IPS-18a (cell line): Measurements from ENCODE around the gene FCHSD2.
"Not testable (repeated sequence)": the region's sequence is repeated elsewhere in the genome, so short reads cannot be mapped to it uniquely, and the experiment has no call there.

ENCODE experiments used
- H3K27ac ChIP-seq: one replicate; pipeline ENCODE4 v1.5.1; 2013; ENCODE audit warnings: low read length
- H3K27me3 ChIP-seq: one replicate; pipeline ENCODE4 v1.6.1; 2013; ENCODE audit warnings: mild to moderate bottlenecking, low read length; ENCODE audit not compliant: control insufficient read depth, insufficient read depth
- H3K36me3 ChIP-seq: one replicate; pipeline ENCODE4 v1.6.1; 2013; ENCODE audit warnings: low read depth, low read length; ENCODE audit not compliant: control insufficient read depth
- H3K4me1 ChIP-seq: one replicate; pipeline ENCODE4 v1.6.1; 2013; ENCODE audit warnings: low read depth, low read length; ENCODE audit not compliant: control insufficient read depth
- H3K4me3 ChIP-seq: one replicate; pipeline ENCODE4 v1.5.1; 2013; ENCODE audit warnings: low read length
- H3K9ac ChIP-seq: one replicate; pipeline ENCODE4 v1.6.1; 2013; ENCODE audit warnings: mild to moderate bottlenecking, low read length, moderate library complexity
- H3K9me3 ChIP-seq: one replicate; pipeline ENCODE4 v1.6.1; 2013; ENCODE audit warnings: low read depth, low read length; ENCODE audit not compliant: control insufficient read depth

FCHSD2 gene

GRCh38 chr11:73141309-73142127 lies 600 bp downstream of the FCHSD2 start:
- Histone ChIP-seq H3K27ac (no peak overlapping the region), H3K9me3 (no peaks in the 10 kb centered on the region), H3K9ac (peak overlapping the region; percentile 48), H3K27me3 (peaks cover 27% of the 10 kb centered on the region), H3K4me1 (peaks cover 19% of the 10 kb centered on the region), H3K4me3 (peak overlapping the region; percentile 83), H3K36me3 (no peaks in the 10 kb centered on the region)

DNA sequence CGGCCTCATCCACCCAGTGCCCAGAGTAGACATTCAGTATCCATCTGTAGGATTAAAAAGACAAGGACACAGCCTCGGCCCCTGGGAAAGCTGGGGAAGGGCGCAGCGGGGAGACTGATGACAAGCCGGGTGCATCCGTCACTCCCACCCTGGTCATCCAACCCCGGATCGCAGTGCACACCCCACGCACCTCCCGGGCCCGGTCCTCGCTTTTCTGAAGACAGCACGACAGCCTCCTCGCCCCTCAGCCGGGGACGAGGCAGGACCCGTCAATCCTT lies 1.1 kb downstream of the FCHSD2 start:
- Histone ChIP-seq H3K4me1 (peaks cover 19% of the 10 kb centered on the region), H3K27ac (no peak overlapping the region), H3K36me3 (no peaks in the 10 kb centered on the region), H3K9ac (peak overlapping the region; percentile 48), H3K27me3 (peaks cover 27% of the 10 kb centered on the region), H3K9me3 (no peaks in the 10 kb centered on the region), H3K4me3 (peak overlapping the region; percentile 83)

DNA sequence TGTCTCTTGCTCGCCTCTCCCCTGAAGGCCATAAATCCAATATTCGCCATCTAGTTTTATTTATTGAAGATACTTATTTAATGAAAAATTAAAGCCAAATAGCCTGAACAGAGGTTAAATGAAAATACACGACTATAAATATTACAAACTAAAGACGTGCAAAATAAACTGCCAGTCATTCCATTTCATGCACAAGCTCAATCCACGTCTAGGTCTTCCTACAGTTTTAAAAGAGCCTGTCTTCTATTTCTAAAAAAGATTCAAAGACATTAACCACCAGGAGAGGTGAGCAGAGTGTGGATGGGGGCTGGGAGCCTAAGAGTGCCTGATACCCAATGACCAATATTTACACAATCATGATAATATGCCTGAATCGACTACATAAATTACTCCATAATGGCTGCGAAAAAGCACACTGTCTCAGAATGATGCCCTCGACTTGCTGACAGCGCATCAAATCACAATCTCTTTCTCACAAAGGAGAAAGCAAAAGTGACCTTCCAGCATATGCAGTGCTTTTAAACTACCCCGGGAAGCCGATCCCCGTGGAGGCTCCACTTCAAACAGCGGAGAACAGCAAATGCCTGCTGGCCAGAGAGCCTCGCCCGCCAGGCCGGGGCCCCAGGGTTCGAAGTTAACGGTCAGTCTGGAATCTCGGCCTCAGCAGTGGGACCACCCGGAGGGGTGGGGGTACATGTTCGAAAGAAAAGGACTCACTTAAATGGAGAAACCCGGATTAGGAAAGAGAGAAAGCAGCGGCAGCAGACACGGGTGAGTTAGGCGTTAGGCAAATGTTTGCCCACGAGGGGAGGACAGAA lies 1.7 kb downstream of the FCHSD2 start:
- Histone ChIP-seq H3K27ac (no peak overlapping the region), H3K4me1 (peaks cover 19% of the 10 kb centered on the region)

GRCh38 chr11:73139476-73140198 lies 2.5 kb downstream of the FCHSD2 start:
- Histone ChIP-seq H3K4me3 (peak overlapping the region; percentile 83), H3K9me3 (no peaks in the 10 kb centered on the region), H3K9ac (no peak overlapping the region), H3K36me3 (no peaks in the 10 kb centered on the region), H3K4me1 (peaks cover 19% of the 10 kb centered on the region), H3K27ac (no peak overlapping the region), H3K27me3 (peaks cover 27% of the 10 kb centered on the region)

More for the DNA sequence above, 1.7 kb downstream of the FCHSD2 start:
- H3K27me3 ChIP-seq, result peaks cover 27% of the 10 kb centered on the region
- no peaks in the 10 kb centered on the region for H3K9me3 ChIP-seq
- H3K4me3 ChIP-seq, result peak overlapping the region; percentile 83
- peak overlapping the region; percentile 48 for H3K9ac ChIP-seq
- no peaks in the 10 kb centered on the region for H3K36me3 ChIP-seq

- Histone ChIP-seq H3K9me3 (no peaks in the 10 kb centered on the region), H3K36me3 (no peaks in the 10 kb centered on the region), H3K27me3 (peaks cover 20% of the 10 kb centered on the region), H3K9ac (no peak overlapping the region), H3K4me3 (no peak overlapping the region), H3K27ac (no peak overlapping the region), H3K4me1 (peaks cover 10% of the 10 kb centered on the region)
Observed at GRCh38 chr11:73137944-73138274, 4.2 kb downstream of the FCHSD2 start.

GRCh38 chr11:73137262-73137943 lies 4.7 kb downstream of the FCHSD2 start:
- Histone ChIP-seq H3K4me1 (peaks cover 10% of the 10 kb centered on the region), H3K9ac (no peak overlapping the region), H3K9me3 (no peaks in the 10 kb centered on the region), H3K27ac (no peak overlapping the region), H3K4me3 (no peak overlapping the region), H3K36me3 (no peaks in the 10 kb centered on the region), H3K27me3 (peaks cover 20% of the 10 kb centered on the region)

GRCh38 chr11:73136722-73137121 lies 5.4 kb downstream of the FCHSD2 start:
- H3K36me3 ChIP-seq, H3K27ac ChIP-seq, H3K9me3 ChIP-seq, H3K9ac ChIP-seq, H3K4me1 ChIP-seq, H3K4me3 ChIP-seq: not testable (repeated sequence)
- peaks cover 20% of the 10 kb centered on the region for H3K27me3 ChIP-seq

- Histone ChIP-seq H3K27ac (no peak overlapping the region), H3K27me3 (peaks cover 13% of the 10 kb centered on the region), H3K36me3 (no peaks in the 10 kb centered on the region), H3K4me1 (peaks cover 6% of the 10 kb centered on the region), H3K9me3 (no peaks in the 10 kb centered on the region), H3K4me3 (no peak overlapping the region), H3K9ac (no peak overlapping the region)
Observed at GRCh38 chr11:73135346-73136284, 6.5 kb downstream of the FCHSD2 start.

DNA sequence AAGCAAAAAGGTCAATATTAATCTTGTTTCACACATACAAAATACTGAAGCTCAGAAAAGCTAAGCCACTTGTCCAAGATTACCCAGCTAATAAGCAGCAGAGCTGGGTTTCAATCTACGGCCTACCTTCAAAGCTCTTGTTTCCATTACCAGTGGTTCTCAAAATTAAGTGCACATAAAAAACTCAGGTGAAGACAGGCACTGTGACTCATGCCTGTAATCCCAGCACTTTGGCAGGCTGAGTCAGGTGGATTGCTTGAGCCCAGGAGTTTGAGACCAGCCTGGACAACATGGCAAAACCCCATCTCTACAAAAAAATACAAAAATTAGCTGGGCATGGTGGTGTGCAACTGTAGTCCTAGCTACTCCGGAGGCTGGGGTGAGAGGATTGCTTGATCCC lies 9.8 kb downstream of the FCHSD2 start:
- not testable (repeated sequence) for H3K27me3 ChIP-seq, H3K27ac ChIP-seq, H3K36me3 ChIP-seq, H3K9me3 ChIP-seq, H3K4me1 ChIP-seq, H3K4me3 ChIP-seq, H3K9ac ChIP-seq

GRCh38 chr11:73130181-73130580 lies 11.9 kb downstream of the FCHSD2 start:
- Histone ChIP-seq H3K4me3 (no peak overlapping the region), H3K4me1 (no peaks in the 10 kb centered on the region), H3K36me3 (no peaks in the 10 kb centered on the region), H3K9ac (no peak overlapping the region), H3K27me3 (no peaks in the 10 kb centered on the region), H3K9me3 (no peaks in the 10 kb centered on the region), H3K27ac (no peak overlapping the region)
